ENCODE results near the gene FAM181B.

FAM181B gene

DNA sequence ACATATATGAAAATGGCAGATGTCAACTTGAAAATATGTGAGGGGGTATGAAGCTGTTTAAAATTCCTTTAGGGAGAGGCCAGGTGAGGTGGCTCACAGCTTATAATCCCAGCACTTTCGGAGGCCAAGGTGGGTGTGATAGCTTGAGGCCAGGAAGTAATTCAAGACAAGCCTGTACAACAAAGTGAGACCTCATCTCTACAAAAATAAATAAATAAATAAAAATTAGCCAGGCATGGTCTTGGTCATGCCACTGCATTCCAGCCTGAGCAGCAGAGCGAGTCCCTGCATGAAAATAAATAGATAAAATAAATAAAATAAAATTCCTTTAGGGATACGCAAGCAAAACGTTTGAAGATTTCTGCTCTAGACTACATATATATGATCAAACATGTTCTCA, 38.1 kb upstream of the FAM181B start:
- peak; percentile 48 for DNase-seq (ENCODE audit: low spot score)
- no peak overlapping the region; the same call in 1 of the 2 replicates for H3K27ac ChIP-seq
- CTCF ChIA-PET = no interaction called here
- TF ChIP-seq, protein P1, sequence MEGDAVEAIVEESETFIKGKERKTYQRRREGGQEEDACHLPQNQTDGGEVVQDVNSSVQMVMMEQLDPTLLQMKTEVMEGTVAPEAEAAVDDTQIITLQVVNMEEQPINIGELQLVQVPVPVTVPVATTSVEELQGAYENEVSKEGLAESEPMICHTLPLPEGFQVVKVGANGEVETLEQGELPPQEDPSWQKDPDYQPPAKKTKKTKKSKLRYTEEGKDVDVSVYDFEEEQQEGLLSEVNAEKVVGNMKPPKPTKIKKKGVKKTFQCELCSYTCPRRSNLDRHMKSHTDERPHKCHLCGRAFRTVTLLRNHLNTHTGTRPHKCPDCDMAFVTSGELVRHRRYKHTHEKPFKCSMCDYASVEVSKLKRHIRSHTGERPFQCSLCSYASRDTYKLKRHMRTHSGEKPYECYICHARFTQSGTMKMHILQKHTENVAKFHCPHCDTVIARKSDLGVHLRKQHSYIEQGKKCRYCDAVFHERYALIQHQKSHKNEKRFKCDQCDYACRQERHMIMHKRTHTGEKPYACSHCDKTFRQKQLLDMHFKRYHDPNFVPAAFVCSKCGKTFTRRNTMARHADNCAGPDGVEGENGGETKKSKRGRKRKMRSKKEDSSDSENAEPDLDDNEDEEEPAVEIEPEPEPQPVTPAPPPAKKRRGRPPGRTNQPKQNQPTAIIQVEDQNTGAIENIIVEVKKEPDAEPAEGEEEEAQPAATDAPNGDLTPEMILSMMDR (conservative IDR thresholded peaks at IDR 0.05; ENCODE audit: low read depth) = no peak
- POLR2A ChIA-PET (ENCODE audit: low non-redundant PET) = no interaction called here

DNA sequence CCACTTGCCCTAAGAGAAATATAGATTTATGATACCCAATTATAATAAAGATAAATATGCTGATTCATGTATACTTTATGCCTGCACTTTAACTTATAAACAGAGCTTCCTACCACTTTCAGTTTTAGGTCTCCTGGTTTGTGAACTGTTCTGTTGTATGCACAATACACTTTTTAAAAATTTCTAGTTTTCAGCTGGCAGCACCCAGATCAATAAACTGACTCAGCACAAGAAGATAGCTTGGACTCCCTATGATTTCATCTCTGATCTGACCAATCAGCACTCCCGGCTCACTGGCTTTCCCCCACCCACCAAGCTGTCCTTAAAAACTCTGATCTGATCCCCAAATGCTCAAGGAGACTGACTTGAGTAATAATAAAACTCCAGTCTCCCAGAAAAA, 33.5 kb upstream of the FAM181B start:
- TF ChIP-seq, protein P1 (conservative IDR thresholded peaks at IDR 0.05; ENCODE audit: low read depth) = no peak
- POLR2A ChIA-PET (ENCODE audit: low non-redundant PET) = no interaction called here
- no peak overlapping the region for H3K27ac ChIP-seq
- DNase-seq (ENCODE audit: low spot score) = no peak
- CTCF ChIA-PET = interaction anchor here (0.5 to 0.9 kb wide), 2 partner anchors 19 to 21 kb away, joined by 3 to 5 read pairs; no protein-coding TSS in a partner anchor

DNA sequence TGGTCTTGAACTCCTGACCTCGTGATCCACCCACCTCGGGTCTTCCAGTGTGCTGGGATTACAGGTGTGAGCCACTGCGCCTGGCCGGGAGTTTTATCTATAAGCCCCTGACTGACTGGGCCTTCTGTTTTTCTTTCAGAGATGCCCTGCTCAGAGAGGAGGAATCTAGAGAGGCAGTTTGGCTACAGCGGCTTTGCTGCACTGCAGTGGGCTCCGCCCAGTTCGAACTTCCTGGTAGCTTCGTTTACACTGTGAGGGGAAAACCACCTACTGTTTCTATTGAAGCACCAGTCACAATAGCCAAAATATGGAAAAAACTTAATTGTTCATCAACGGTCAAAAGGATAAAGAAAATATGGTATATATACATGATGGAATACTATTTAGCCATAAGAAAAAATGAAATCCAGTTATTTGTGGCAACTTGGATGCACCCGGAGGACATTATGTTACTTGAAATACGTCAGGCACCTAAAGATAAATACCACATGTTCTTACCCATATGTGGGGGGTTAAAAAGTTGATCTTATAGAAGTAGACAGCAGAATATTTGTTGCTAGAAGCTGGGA, 31.9 kb upstream of the FAM181B start:
- CTCF ChIA-PET = no interaction called here
- H3K27ac ChIP-seq = no peak overlapping the region
- no peak for DNase-seq (ENCODE audit: low spot score)
- POLR2A ChIA-PET (ENCODE audit: low non-redundant PET) = no interaction called here
- TF ChIP-seq, protein P1 (conservative IDR thresholded peaks at IDR 0.05; ENCODE audit: low read depth) = no peak

GRCh38 chr11:82763167-82763566, 29.5 kb upstream of the FAM181B start:
- ChIA-PET CTCF (interaction anchor here (0.7 kb wide), 2 partner anchors 13 to 127 kb away, joined by 3 read pairs; no protein-coding TSS in a partner anchor), POLR2A (ENCODE audit: low non-redundant PET) (no interaction called here)

DNA sequence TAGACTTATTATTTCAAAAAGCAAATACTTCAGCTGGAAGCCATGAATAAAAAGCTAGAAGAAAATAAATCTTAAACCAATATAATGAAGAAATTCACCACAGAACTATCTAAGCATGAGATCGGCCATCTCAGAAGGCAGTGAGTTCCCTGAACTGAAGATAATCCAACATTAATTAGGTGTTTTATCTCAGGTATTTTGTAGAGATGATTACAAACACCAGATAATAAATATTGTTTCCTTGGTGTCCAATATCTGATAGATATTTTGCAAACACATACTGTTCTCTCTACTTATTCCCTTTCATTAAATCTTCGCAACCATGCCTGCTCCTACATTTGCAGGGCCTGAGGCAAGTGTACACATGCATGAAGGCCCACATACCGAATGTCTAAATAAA, 26.0 kb upstream of the FAM181B start:
- ChIA-PET CTCF (no interaction called here), POLR2A (ENCODE audit: low non-redundant PET) (no interaction called here)
- DNase-seq (ENCODE audit: low spot score) = no peak
- TF ChIP-seq, protein P1 (conservative IDR thresholded peaks at IDR 0.05; ENCODE audit: low read depth) = no peak
- no peak overlapping the region for H3K27ac ChIP-seq

More at GRCh38 chr11:82763167-82763566, 29.5 kb upstream of the FAM181B start:
- no peak for DNase-seq (ENCODE audit: low spot score)
- TF ChIP-seq, protein P1 (conservative IDR thresholded peaks at IDR 0.05; ENCODE audit: low read depth) = no peak
- no peak overlapping the region for H3K27ac ChIP-seq

DNA sequence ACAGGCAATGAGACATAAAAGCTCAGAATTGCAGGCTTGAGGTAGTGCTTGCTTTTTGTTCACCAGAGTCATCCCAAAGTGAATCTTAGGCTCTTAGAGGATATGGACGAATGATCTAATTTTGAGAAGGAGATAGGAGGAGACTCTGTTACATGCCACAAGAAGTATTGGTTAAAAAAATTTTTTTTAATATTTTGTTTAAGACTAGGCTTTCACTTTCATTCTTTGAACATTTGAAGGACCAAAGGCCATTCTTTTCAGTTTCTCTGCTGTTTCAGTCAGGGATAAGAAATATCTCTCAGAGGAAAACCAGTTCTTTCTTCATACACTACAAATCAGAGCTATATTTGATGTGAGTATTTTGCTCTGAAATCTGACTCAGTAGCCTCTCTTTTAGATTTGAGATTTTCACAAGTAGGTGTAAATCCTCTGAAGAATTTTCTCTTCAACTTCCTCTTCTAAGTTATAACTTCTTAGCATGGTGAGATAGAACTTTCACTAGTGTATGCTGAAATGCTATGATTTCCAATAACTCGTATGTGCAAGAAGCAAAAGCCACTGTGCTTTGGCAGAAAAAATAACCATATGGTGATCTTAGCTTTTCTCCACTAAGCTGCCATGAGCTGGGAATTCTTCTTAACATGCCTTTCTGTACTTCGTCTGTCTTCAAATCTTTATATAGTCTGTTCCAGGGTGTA, 24.1 kb upstream of the FAM181B start:
- DNase-seq (ENCODE audit: low spot score) = no peak
- CTCF ChIA-PET = interaction anchor here (0.6 kb wide), 1 partner anchor 73 kb away, joined by 6 read pairs; no protein-coding TSS in a partner anchor

More for the DNA sequence above, 24.1 kb upstream of the FAM181B start:
- TF ChIP-seq, protein P1 (conservative IDR thresholded peaks at IDR 0.05; ENCODE audit: low read depth) = no peak
- no peak overlapping the region for H3K27ac ChIP-seq
- POLR2A ChIA-PET (ENCODE audit: low non-redundant PET) = no interaction called here
